Esophagus squamous epithelium (tissue), 5 donors: ENCODE data around the gene STIMATE. TPM values are rescaled to one million over a fixed set of nuclear protein-coding genes. Genes with fewer than 3 reads are reported as not detected.

Experiments used
- DNase-seq: peaks from one replicate; lab custom pipeline; 2025; lab: John Stamatoyannopoulos, UW
- H3K27ac ChIP-seq, 4 donors: fragments of 200-600 bp; sonication (generic); one replicate each; pipeline ENCODE4 v1.5.1; 2016 to 2019; ENCODE audit warnings: mild to moderate bottlenecking in 1 of 4
- H3K27me3 ChIP-seq, 4 donors: fragments of 200-600 bp; sonication (generic); 1 replicate in 3 of 4; 2 replicates in 1 of 4; pipeline versions ENCODE4 v1.5.1 to v1.6.0; 2017 to 2021; ENCODE audit warnings: antibody characterized with exemption in 1 of 4
- H3K36me3 ChIP-seq, 3 donors: fragments of 200-600 bp; sonication (generic); one replicate each; pipeline ENCODE4 v1.5.1; 2016 to 2019
- H3K4me1 ChIP-seq, 3 donors: fragments of 200-600 bp; sonication (generic); one replicate each; pipeline ENCODE4 v1.5.1; 2017 to 2019
- H3K4me3 ChIP-seq, 4 donors: fragments of 200-600 bp; sonication (generic); 1 replicate in 3 of 4; 2 replicates in 1 of 4; pipeline ENCODE4 v1.5.1; 2016 to 2019; ENCODE audit warnings: mild to moderate bottlenecking in 2 of 4, moderate library complexity in 1 of 4
- H3K9me3 ChIP-seq, 3 donors: fragments of 200-600 bp; sonication (generic); one replicate each; pipeline ENCODE4 v1.5.1; 2016 to 2019
- POLR2A ChIP-seq, 4 donors: fragments of 450-650 bp; IDR thresholded peaks; one replicate each; pipeline ENCODE4 v1.6.1; 2017; ENCODE audit warnings: antibody characterized with exemption in 4 of 4, mild to moderate bottlenecking in 4 of 4, moderate library complexity in 3 of 4
- WGBS, 2 donors: methylation state at CpG; one replicate each; pipeline ENCODE4 v1.1.5; 2018; 5-methylcytosine and 5-hydroxymethylcytosine counted together
- intact Hi-C: fragments of 100-400 bp; cut with DNase I; formaldehyde crosslinking; loops from one replicate; pipeline ENCODE4 v1.15.0; 2022
- total RNA-seq, 4 donors: library from RNA; depleted of rRNA; stranded (reverse); fragments of >200 nt; gene quantifications; one replicate each; pipeline ENCODE4 v1.1.0, GENCODE V29; 2016
- TF ChIP-seq, protein P1 (sequence below), 6 experiments: fragments of 450-650 bp in 4 of 6; fragments of 200-600 bp in 2 of 6; sonication (generic) in 2 of 6; IDR thresholded peaks; one replicate each; pipeline ENCODE4 v1.5.1; 2016 to 2019; ENCODE audit warnings: antibody characterized with exemption in 6 of 6, mild to moderate bottlenecking in 4 of 6, moderate library complexity in 4 of 6
- donor health status: DM: yes; HTN: yes; CAD: no.

Gene STIMATE
- total RNA-seq, 4 donors from 2014 or later = 7.0 to 14.7 (median 12.4) TPM

DNA sequence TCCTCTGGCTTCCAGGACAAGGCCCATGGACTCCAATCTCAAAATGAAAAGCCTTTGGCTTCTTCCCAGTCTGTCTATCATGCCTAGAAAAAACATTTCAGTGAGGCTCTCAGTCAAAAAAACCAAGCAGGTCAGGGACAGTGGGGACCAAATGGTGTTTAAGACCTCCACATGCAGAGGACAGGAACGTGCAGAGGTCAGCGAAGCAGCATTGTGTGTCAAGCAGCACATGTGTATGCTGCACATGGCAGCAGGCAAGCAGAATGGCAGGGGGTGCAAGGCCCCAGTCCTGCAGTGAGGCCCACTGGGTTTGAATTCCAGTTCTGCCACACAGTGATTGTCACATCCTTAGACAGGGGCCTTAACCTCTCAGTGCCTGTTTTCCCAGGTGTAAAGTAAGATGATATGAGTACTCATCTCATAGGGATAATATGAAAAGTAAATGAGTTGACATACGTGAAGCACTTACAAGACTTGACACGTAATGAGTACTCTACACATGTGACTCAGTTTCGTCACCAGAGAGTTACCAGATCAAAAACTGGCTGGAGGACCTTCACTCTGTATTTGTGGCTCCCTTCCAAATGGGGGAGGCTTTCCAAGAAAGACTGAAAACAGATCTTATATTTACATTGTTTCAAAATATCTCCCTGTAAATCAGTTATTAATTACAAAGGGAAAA is 11.2 kb downstream of the STIMATE start:
- Histone ChIP-seq H3K27me3 (no peaks in the 10 kb centered on the region), H3K4me1 (peaks cover 0 to 14% (median under 1%) of the 10 kb centered on the region in 3 donors), H3K4me3 (no peak overlapping the region), H3K36me3 (peaks cover 0 to 11% (median 0%) of the 10 kb centered on the region in 3 donors), H3K9me3 (no peaks in the 10 kb centered on the region), H3K27ac (no peak overlapping the region)
- TF ChIP-seq POLR2A (IDR thresholded peaks at IDR 0.05) = no peak
- TF ChIP-seq, protein P1, sequence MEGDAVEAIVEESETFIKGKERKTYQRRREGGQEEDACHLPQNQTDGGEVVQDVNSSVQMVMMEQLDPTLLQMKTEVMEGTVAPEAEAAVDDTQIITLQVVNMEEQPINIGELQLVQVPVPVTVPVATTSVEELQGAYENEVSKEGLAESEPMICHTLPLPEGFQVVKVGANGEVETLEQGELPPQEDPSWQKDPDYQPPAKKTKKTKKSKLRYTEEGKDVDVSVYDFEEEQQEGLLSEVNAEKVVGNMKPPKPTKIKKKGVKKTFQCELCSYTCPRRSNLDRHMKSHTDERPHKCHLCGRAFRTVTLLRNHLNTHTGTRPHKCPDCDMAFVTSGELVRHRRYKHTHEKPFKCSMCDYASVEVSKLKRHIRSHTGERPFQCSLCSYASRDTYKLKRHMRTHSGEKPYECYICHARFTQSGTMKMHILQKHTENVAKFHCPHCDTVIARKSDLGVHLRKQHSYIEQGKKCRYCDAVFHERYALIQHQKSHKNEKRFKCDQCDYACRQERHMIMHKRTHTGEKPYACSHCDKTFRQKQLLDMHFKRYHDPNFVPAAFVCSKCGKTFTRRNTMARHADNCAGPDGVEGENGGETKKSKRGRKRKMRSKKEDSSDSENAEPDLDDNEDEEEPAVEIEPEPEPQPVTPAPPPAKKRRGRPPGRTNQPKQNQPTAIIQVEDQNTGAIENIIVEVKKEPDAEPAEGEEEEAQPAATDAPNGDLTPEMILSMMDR (IDR thresholded peaks at IDR 0.05) = no peak
- WGBS, 2 donors = 57 to 71% methylated on average over 5 of the region's 5 CpGs
- no peak for DNase-seq
- intact Hi-C loops = no loop called here

DNA sequence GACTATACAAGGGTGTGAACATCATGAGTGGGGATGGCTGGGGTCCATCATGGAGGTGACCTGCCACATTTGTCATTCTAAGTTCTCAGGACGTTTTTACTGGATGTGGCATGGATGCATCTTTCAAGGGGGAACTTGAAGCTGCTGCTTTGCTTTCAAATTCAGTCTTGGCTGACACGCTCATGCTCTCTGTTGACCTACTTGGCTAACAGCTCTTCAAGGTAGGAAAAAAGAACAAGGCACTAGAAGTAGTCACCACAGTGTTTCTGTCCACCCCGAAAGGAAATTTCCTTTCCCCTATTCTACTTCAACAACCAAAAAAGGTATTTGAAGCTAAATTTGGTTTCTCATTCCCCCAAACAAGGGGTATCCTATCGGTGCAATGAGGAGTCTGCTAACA is 15.0 kb downstream of the STIMATE start:
- DNase-seq = no peak
- Histone ChIP-seq H3K36me3 (peaks cover 0 to 33% (median 0%) of the 10 kb centered on the region in 3 donors), H3K9me3 (no peaks in the 10 kb centered on the region), H3K4me3 (no peak overlapping the region), H3K4me1 (peaks cover 0 to 7% (median 0%) of the 10 kb centered on the region in 3 donors), H3K27ac (no peak overlapping the region), H3K27me3 (no peaks in the 10 kb centered on the region)
- TF ChIP-seq, protein P1 (IDR thresholded peaks at IDR 0.05) = no peak
- TF ChIP-seq POLR2A (IDR thresholded peaks at IDR 0.05) = no peak
- intact Hi-C loops = no loop called here
- WGBS, 2 donors = 80 to 95% methylated on average over 4 of the region's 4 CpGs

DNA sequence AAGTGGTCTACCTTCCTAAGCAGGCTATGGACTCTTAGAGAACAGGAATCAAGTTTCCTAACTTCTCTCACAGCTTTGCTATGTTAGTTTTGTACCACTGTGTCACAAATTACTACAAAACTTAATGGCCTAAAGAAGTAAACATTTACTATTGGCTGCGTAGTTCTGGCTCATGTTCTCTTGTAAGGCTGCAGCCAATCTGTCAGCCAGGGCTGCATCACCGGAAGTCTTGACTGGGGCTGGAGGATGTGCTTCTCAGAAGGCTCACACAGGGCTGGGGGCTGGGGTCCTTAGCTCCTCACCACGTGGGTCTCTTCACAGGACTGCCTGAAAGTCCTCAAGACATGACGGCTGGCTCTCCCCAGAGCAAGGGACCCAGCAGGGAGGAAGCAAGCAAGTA is 15.5 kb downstream of the STIMATE start:
- H3K36me3 ChIP-seq = peaks cover 0 to 33% (median 0%) of the 10 kb centered on the region in 3 donors
- H3K27ac ChIP-seq = no peak overlapping the region
- intact Hi-C loops = no loop called here
- no peak overlapping the region for H3K4me3 ChIP-seq
- no peaks in the 10 kb centered on the region for H3K9me3 ChIP-seq
- no peaks in the 10 kb centered on the region for H3K27me3 ChIP-seq
- H3K4me1 ChIP-seq = peaks cover 0 to 7% (median 0%) of the 10 kb centered on the region in 3 donors
- no peak for DNase-seq
- WGBS, 2 donors = 63 to 66% methylated on average over 3 to 4 of the region's 4 CpGs
- TF ChIP-seq, protein P1 (IDR thresholded peaks at IDR 0.05) = no peak
- TF ChIP-seq POLR2A (IDR thresholded peaks at IDR 0.05) = no peak

DNA sequence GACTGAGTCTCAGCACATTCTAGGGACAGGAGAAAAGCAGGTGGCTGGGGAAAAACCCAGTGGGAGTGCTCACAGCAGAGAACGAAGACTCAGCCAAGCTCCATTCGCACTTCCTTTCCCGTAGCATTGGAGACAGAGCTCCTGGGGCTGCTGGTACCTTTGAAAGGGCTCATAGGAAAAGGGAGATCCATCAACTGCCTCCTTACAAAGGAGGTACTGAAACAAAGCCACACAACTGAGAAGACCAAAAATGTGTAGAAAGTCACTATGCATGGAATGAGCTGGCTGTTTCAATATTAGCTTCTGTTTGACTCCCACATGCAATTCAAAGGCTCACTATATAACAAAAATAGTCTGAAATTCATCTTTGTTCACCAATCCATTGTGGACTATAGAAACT is 16.9 kb downstream of the STIMATE start:
- peaks cover 0 to 26% (median 0%) of the 10 kb centered on the region in 3 donors for H3K36me3 ChIP-seq
- intact Hi-C loops = no loop called here
- 75 to 96% methylated on average over 3 of the region's 3 CpGs for WGBS, 2 donors

DNA sequence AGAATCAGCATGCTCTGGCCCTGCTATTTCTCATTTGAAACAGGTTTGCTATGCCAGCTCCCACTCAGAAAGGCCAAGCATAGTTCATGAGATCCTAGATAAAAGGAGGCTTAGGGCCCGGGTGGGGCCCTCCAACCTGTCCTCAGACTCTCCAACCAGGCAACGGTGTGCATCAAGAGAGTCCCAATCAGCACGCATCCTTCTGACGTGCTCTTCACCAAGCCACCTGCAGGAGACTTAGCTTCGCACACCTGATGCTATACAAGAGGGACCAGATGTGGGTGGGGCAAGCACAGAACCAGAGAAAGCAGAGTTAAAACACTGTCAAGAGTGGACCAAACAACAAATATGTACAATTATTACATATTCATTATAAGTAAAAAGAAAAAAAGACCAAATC is 17.3 kb downstream of the STIMATE start:
- intact Hi-C loops = no loop called here
- no peaks in the 10 kb centered on the region for H3K27me3 ChIP-seq
- peaks cover 0 to 22% (median 0%) of the 10 kb centered on the region in 3 donors for H3K36me3 ChIP-seq
- WGBS, 2 donors = 76 to 87% methylated on average over 3 of the region's 5 CpGs
- H3K9me3 ChIP-seq = no peaks in the 10 kb centered on the region
- TF ChIP-seq, protein P1 (IDR thresholded peaks at IDR 0.05) = no peak
- no peak overlapping the region for H3K27ac ChIP-seq
- no peaks in the 10 kb centered on the region for H3K4me1 ChIP-seq
- no peak overlapping the region for H3K4me3 ChIP-seq
- no peak for DNase-seq

More for the DNA sequence above, 16.9 kb downstream of the STIMATE start:
- Histone ChIP-seq H3K4me3 (no peak overlapping the region), H3K9me3 (no peaks in the 10 kb centered on the region), H3K4me1 (no peaks in the 10 kb centered on the region), H3K27ac (no peak overlapping the region), H3K27me3 (no peaks in the 10 kb centered on the region)
- no peak for DNase-seq
- TF ChIP-seq, protein P1 (IDR thresholded peaks at IDR 0.05) = no peak
- no peak for TF ChIP-seq POLR2A (IDR thresholded peaks at IDR 0.05)
